ENCODE data around the gene DDX1.

- TF ChIP-seq ZNF384 (IDR thresholded peaks at IDR 0.05; ENCODE audit: borderline replicate concordance, low read depth, low read length): no peak
- TF ChIP-seq ATF2 (IDR thresholded peaks at IDR 0.05; ENCODE audit: low read length): no peak
- no peak for TF ChIP-seq HDAC2 (IDR thresholded peaks at IDR 0.05)
- TF ChIP-seq, protein P1, sequence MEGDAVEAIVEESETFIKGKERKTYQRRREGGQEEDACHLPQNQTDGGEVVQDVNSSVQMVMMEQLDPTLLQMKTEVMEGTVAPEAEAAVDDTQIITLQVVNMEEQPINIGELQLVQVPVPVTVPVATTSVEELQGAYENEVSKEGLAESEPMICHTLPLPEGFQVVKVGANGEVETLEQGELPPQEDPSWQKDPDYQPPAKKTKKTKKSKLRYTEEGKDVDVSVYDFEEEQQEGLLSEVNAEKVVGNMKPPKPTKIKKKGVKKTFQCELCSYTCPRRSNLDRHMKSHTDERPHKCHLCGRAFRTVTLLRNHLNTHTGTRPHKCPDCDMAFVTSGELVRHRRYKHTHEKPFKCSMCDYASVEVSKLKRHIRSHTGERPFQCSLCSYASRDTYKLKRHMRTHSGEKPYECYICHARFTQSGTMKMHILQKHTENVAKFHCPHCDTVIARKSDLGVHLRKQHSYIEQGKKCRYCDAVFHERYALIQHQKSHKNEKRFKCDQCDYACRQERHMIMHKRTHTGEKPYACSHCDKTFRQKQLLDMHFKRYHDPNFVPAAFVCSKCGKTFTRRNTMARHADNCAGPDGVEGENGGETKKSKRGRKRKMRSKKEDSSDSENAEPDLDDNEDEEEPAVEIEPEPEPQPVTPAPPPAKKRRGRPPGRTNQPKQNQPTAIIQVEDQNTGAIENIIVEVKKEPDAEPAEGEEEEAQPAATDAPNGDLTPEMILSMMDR (IDR thresholded peaks at IDR 0.05 in 2 of 3, conservative IDR thresholded peaks at IDR 0.05 in 1 of 3; ENCODE audit: control insufficient read depth in 2 of 3, extremely low read depth in 1 of 3, insufficient read depth in 1 of 3, low read depth in 3 of 3, low read length in 3 of 3): no peak
- no peak for TF ChIP-seq JUNB (IDR thresholded peaks at IDR 0.05)
- no peak for TF ChIP-seq NRF1 (conservative IDR thresholded peaks at IDR 0.05; ENCODE audit: low read depth, low read length)
Measured at GRCh38 chr2:15596968-15597367, 5.3 kb downstream of the DDX1 start.
